ENCODE measurements around the gene CFAP300. TPM values are rescaled to one million over a fixed set of nuclear protein-coding genes. Genes with fewer than 3 reads are reported as not detected.

CFAP300 gene
- total and polyA plus RNA-seq, 4 donors: 11.0 to 21.3 (median 14.3) TPM

DNA sequence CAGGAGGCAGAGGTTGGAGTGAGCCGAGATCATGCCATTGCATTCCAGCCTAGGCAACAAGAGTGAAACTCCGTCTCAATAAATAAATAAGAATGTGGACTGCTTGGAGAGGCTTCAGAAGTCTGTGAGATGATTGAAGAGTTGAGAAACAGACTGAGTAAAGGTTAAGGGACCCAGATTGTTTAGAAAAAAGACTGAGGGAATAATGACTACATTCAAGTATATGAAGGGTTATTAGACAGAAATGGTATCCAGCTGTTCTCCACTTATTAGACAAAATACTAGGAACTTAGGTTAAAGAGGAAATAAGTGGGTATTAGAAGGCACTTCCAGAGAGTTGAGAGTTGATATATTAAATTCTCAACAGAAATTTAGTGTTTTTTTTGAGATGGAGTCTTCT, 52.5 kb downstream of the CFAP300 start:
- DNase-seq: peak in 2 of 3 donors; percentile 85 to 88
- Histone ChIP-seq H3K36me3 (ENCODE audit: control insufficient read depth in 4 of 4, insufficient read depth in 4 of 4, low read length in 4 of 4) (no peaks in the 10 kb centered on the region), H3K9ac (ENCODE audit: insufficient read depth in 1 of 2, low read length in 2 of 2) (no peak overlapping the region), H3K4me1 (ENCODE audit: control insufficient read depth in 5 of 5, insufficient read depth in 5 of 5, low read length in 5 of 5) (peaks cover 0 to 4% (median 0%) of the 10 kb centered on the region in 5 donors), H3K4me3 (no peak overlapping the region), H3K9me3 (ENCODE audit: control insufficient read depth in 4 of 4, insufficient read depth in 3 of 4, low read length in 3 of 4) (no peaks in the 10 kb centered on the region), H3K27me3 (ENCODE audit: control insufficient read depth in 3 of 3, insufficient read depth in 3 of 3, low read length in 2 of 3) (no peaks in the 10 kb centered on the region), H3K27ac (ENCODE audit: low read depth in 1 of 2, low read length in 1 of 2) (no peak overlapping the region)
- no peak for ATAC-seq (ENCODE audit: insufficient read depth, low FRiP score)
- TF ChIP-seq, protein P1, sequence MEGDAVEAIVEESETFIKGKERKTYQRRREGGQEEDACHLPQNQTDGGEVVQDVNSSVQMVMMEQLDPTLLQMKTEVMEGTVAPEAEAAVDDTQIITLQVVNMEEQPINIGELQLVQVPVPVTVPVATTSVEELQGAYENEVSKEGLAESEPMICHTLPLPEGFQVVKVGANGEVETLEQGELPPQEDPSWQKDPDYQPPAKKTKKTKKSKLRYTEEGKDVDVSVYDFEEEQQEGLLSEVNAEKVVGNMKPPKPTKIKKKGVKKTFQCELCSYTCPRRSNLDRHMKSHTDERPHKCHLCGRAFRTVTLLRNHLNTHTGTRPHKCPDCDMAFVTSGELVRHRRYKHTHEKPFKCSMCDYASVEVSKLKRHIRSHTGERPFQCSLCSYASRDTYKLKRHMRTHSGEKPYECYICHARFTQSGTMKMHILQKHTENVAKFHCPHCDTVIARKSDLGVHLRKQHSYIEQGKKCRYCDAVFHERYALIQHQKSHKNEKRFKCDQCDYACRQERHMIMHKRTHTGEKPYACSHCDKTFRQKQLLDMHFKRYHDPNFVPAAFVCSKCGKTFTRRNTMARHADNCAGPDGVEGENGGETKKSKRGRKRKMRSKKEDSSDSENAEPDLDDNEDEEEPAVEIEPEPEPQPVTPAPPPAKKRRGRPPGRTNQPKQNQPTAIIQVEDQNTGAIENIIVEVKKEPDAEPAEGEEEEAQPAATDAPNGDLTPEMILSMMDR (IDR thresholded peaks at IDR 0.05; ENCODE audit: control extremely low read depth, extremely low read depth): no peak
- WGBS, 2 donors: 85% methylated on average over 2 of the region's 2 CpGs

DNA sequence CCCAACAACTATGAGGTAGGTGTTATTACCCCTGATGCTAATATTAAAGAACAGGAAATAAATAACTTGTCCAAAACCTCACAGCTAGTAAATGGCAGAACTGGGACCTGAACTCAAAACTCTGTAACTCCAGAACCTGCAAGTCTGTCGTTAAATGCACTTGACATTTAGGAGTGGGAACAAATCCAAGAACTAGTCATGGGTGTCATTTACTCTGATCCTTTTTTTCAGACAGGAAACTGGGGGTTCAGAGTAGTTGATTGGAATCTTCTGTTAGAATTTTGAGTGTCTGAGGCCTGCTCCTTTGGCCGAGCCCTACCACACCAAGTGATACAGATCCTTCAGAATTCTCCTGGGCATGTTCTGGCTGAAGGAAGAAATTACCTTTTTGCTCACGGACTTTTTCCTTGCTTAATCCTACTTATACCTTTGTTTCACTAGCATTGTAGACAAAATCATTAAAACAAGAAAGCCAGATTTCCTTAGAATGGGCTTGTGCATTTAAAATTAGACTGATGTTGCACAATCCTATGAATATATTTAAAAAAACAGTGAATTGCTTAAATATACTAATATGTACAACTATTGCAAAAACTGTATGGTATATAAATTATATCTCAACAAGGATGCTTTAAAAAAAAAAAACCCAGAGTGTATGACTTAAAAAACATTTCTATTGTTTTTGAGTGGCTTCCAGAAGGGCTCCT, 61.6 kb downstream of the CFAP300 start:
- Histone ChIP-seq H3K9me3 (ENCODE audit: control insufficient read depth in 4 of 4, insufficient read depth in 3 of 4, low read length in 3 of 4) (no peaks in the 10 kb centered on the region), H3K9ac (ENCODE audit: insufficient read depth in 1 of 2, low read length in 2 of 2) (peak overlapping the region in 1 of 2 donors; percentile 87), H3K27me3 (ENCODE audit: control insufficient read depth in 3 of 3, insufficient read depth in 3 of 3, low read length in 2 of 3) (no peaks in the 10 kb centered on the region), H3K4me1 (ENCODE audit: control insufficient read depth in 5 of 5, insufficient read depth in 5 of 5, low read length in 5 of 5) (peaks cover 0 to 20% (median 6%) of the 10 kb centered on the region in 5 donors), H3K4me3 (no peak overlapping the region), H3K36me3 (ENCODE audit: control insufficient read depth in 4 of 4, insufficient read depth in 4 of 4, low read length in 4 of 4) (no peaks in the 10 kb centered on the region), H3K27ac (ENCODE audit: low read depth in 1 of 2, low read length in 1 of 2) (no peak overlapping the region)
- TF ChIP-seq, protein P1 (IDR thresholded peaks at IDR 0.05; ENCODE audit: control extremely low read depth, extremely low read depth): no peak
- ATAC-seq (ENCODE audit: insufficient read depth, low FRiP score) (no peak), DNase-seq (peak in 1 of 3 donors; percentile 43)
- WGBS, 2 donors: 61 to 63% methylated on average over 3 of the region's 3 CpGs

DNA sequence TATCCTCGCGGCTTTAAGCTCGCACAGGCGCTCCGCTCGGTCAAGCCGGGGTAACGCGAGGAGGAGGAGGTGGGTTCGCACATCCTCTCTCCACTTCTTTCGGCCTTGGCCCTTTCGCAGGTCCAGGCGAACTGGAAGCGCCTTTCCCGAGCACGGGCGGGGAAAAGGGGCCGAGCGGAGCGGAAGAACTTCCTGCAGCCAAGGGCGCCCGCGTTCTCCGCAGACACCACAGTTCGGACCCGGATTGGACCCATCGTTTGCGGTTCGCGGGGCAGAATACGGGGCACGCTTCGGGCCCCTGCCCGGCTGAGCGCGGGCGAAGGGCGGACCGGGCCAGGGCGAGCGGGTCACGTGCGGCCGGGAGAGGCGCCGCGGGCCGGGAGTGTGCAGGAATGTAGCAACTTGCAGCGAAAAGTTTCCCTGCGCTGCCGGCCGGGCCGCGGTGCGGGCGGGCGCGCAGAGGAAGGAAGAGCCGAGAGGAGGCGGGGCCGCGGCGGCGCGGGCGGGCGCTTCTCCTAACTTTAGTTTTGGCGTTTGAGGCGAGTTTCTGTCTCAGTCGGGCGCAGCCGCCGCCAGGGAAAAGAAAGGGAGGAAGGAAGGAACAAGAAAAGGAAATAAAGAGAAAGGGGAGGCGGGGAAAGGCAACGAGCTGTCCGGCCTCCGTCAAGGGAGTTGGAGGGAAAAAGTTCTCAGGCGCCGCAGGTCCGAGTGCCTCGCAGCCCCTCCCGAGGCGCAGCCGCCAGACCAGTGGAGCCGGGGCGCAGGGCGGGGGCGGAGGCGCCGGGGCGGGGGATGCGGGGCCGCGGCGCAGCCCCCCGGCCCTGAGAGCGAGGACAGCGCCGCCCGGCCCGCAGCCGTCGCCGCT, 62.9 kb downstream of the CFAP300 start, which contains the start of gene YAP1:
TSS of gene YAP1 (plus strand) at position 552 of the 865 bp plus-strand sequence. CDS start 402 bp downstream, outside the sequence.
- WGBS, 2 donors: 0 to 1% methylated on average over 93 to 104 of the region's 104 CpGs
- DNase-seq (peak; percentile 93 to 97 (median 96)), ATAC-seq (ENCODE audit: insufficient read depth, low FRiP score) (peak; percentile 88)
- TF ChIP-seq, protein P1 (IDR thresholded peaks at IDR 0.05; ENCODE audit: control extremely low read depth, extremely low read depth): no peak
- Histone ChIP-seq H3K9ac (ENCODE audit: insufficient read depth in 1 of 2, low read length in 2 of 2) (peak within 1 kb of the TSS; percentile 87 to 94), H3K4me1 (ENCODE audit: control insufficient read depth in 5 of 5, insufficient read depth in 5 of 5, low read length in 5 of 5) (peaks cover 2 to 32% (median 6%) of the 10 kb centered on the region in 5 donors), H3K27me3 (ENCODE audit: control insufficient read depth in 3 of 3, insufficient read depth in 3 of 3, low read length in 2 of 3) (no peaks in the 10 kb centered on the region), H3K36me3 (ENCODE audit: control insufficient read depth in 4 of 4, insufficient read depth in 4 of 4, low read length in 4 of 4) (peaks cover 0 to 8% (median 0%) of the 10 kb centered on the region in 4 donors), H3K9me3 (ENCODE audit: control insufficient read depth in 4 of 4, insufficient read depth in 3 of 4, low read length in 3 of 4) (no peaks in the 10 kb centered on the region), H3K27ac (ENCODE audit: low read depth in 1 of 2, low read length in 1 of 2) (peak within 1 kb of the TSS; percentile 99), H3K4me3 (peak within 1 kb of the TSS; percentile 86)

Measured in lung (tissue), 12 donors.